Astrocyte (in vitro differentiated cells and primary cell): Measurements from ENCODE around the gene KLF9. TPM values are rescaled to one million over a fixed set of nuclear protein-coding genes. Genes with fewer than 3 reads are reported as not detected.
A peak's percentile ranks its signal among the peaks of the same experiment; 100 is the strongest.

ENCODE experiments used
- DNase-seq: peaks from one replicate; pipeline ENCODE4 v3.0.0-alpha.2; 2010; ENCODE audit warnings: low read depth
- FAIRE-seq: peaks from 2 replicates; lab custom pipeline; 2011; peaks lifted over from hg19 to GRCh38; lab: Jason Lieb, UNC
- H2AFZ ChIP-seq: 2 replicates; pipeline ENCODE4 v1.6.0; 2012; ENCODE audit warnings: low read depth, low read length, inconsistent platforms
- H3K27ac ChIP-seq: 2 replicates; pipeline ENCODE4 v1.5.1; 2011; ENCODE audit warnings: low read depth, low read length, inconsistent platforms
- H3K27me3 ChIP-seq: 2 replicates; pipeline ENCODE4 v1.6.0; 2011; ENCODE audit warnings: low read length, inconsistent platforms; ENCODE audit not compliant: insufficient read depth
- H3K36me3 ChIP-seq: 2 replicates; pipeline ENCODE4 v1.5.1; 2011; ENCODE audit warnings: low read length, inconsistent platforms; ENCODE audit not compliant: insufficient read depth
- H3K4me1 ChIP-seq: 2 replicates; pipeline ENCODE4 v1.5.1; 2011; ENCODE audit warnings: low read length, inconsistent platforms; ENCODE audit not compliant: insufficient read depth
- H3K4me2 ChIP-seq: 2 replicates; pipeline ENCODE4 v1.6.0; 2012; ENCODE audit warnings: low read length, inconsistent platforms
- H3K4me3 ChIP-seq: 2 replicates; pipeline ENCODE4 v1.5.1; 2011; ENCODE audit warnings: low read depth, mild to moderate bottlenecking, low read length, inconsistent platforms; ENCODE audit not compliant: insufficient read depth
- H3K79me2 ChIP-seq: 2 replicates; pipeline ENCODE4 v1.6.0; 2012; ENCODE audit warnings: mild to moderate bottlenecking, low read length, inconsistent platforms; ENCODE audit not compliant: insufficient read depth
- H3K9ac ChIP-seq: 2 replicates; pipeline ENCODE4 v1.6.0; 2012; ENCODE audit warnings: mild to moderate bottlenecking, low read length, inconsistent platforms
- H3K9me3 ChIP-seq: 2 replicates; pipeline ENCODE4 v1.5.1; 2012; ENCODE audit warnings: low read depth, mild to moderate bottlenecking, low read length, inconsistent platforms; ENCODE audit not compliant: insufficient read depth
- H4K20me1 ChIP-seq: 2 replicates; pipeline ENCODE4 v1.6.0; 2012; ENCODE audit warnings: low read length, inconsistent platforms; ENCODE audit not compliant: insufficient read depth
- H3K27ac Mint-ChIP-seq: one replicate; pipeline ENCODE4 v1.8.0; 2021; ENCODE audit warnings: mild to moderate bottlenecking, mixed read lengths; ENCODE audit not compliant: unreplicated experiment
- H3K27me3 Mint-ChIP-seq: one replicate; pipeline ENCODE4 v1.8.0; 2021; ENCODE audit warnings: low read depth, mixed read lengths; ENCODE audit not compliant: unreplicated experiment
- H3K36me3 Mint-ChIP-seq: one replicate; pipeline ENCODE4 v1.8.0; 2021; ENCODE audit warnings: low read depth, mixed read lengths; ENCODE audit not compliant: unreplicated experiment
- H3K4me1 Mint-ChIP-seq: one replicate; pipeline ENCODE4 v1.8.0; 2021; ENCODE audit warnings: low read depth, mixed read lengths; ENCODE audit not compliant: unreplicated experiment
- H3K4me3 Mint-ChIP-seq: one replicate; pipeline ENCODE4 v1.8.0; 2021; ENCODE audit warnings: mild to moderate bottlenecking, moderate library complexity, mixed read lengths; ENCODE audit not compliant: unreplicated experiment
- H3K9me3 Mint-ChIP-seq: one replicate; pipeline ENCODE4 v1.8.0; 2021; ENCODE audit warnings: mild to moderate bottlenecking, mixed read lengths; ENCODE audit not compliant: unreplicated experiment
- CTCF ChIP-seq: IDR thresholded peaks from 2 replicates; pipeline ENCODE4 v1.5.1; 2011; ENCODE audit warnings: low read depth, mild to moderate bottlenecking, inconsistent platforms, low read length, moderate library complexity; ENCODE audit not compliant: insufficient read depth
- EZH2 ChIP-seq: IDR thresholded peaks from 2 replicates; pipeline ENCODE4 v1.6.1; 2012; ENCODE audit warnings: mild to moderate bottlenecking, low read length, inconsistent platforms; ENCODE audit not compliant: insufficient read depth
- total RNA-seq: library from RNA; stranded (reverse); gene quantifications from 2 replicates; pipeline ENCODE4 v1.2.1, GENCODE V29; 2021

Gene KLF9
- total RNA-seq, 1 donor from 2014 or later: 4.9 TPM

- no peak overlapping the region for H3K27ac ChIP-seq
- H3K9me3 ChIP-seq: no peaks in the 10 kb centered on the region
- H3K9me3 Mint-ChIP-seq: peaks cover 5% of the 10 kb centered on the region
- H3K36me3 ChIP-seq: no peaks in the 10 kb centered on the region
- no peak overlapping the region for H3K27ac Mint-ChIP-seq
- DNase-seq (no peak), FAIRE-seq (no peak)
- no peak overlapping the region for H2AFZ ChIP-seq
- H3K4me3 Mint-ChIP-seq: no peak overlapping the region
- no peaks in the 10 kb centered on the region for H3K27me3 Mint-ChIP-seq
- no peaks in the 10 kb centered on the region for H3K79me2 ChIP-seq
- no peak overlapping the region for H3K4me3 ChIP-seq
- no peaks in the 10 kb centered on the region for H3K4me1 Mint-ChIP-seq
- no peaks in the 10 kb centered on the region for H4K20me1 ChIP-seq
- H3K4me2 ChIP-seq: no peak overlapping the region
- no peak overlapping the region for H3K9ac ChIP-seq
- peaks cover 12% of the 10 kb centered on the region for H3K36me3 Mint-ChIP-seq
- H3K4me1 ChIP-seq: no peaks in the 10 kb centered on the region
- H3K27me3 ChIP-seq: no peaks in the 10 kb centered on the region
- TF ChIP-seq EZH2: no peak
Observed at GRCh38 chr9:70367305-70367930, 47.0 kb downstream of the KLF9 start.

DNA sequence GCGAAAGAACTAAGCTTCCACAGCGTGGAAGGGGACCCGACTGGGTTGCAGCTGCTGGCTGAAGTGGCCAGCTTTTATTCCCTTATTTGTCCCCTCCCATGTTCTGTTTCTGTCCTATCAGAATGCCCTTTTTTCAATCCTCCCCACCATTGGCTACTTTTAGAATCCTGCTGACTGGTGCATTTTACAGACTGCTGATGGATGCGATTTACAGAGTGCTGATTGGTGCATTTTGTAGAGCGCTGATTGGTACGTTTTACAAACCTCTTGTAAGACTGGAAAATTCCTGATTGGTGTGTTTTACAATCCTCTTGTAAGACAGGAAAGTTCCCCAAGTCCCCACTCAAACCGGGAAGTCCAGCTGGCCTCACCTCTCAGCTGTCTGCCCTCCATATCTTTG, 50.7 kb downstream of the KLF9 start:
- Mint-ChIP-seq H3K36me3 (peaks cover 12% of the 10 kb centered on the region), H3K9me3 (peaks cover 5% of the 10 kb centered on the region), H3K4me1 (no peaks in the 10 kb centered on the region), H3K4me3 (no peak overlapping the region), H3K27me3 (no peaks in the 10 kb centered on the region), H3K27ac (no peak overlapping the region)
- TF ChIP-seq CTCF (no peak), EZH2 (no peak)
- Histone ChIP-seq H3K4me1 (no peaks in the 10 kb centered on the region), H3K4me3 (no peak overlapping the region), H3K79me2 (no peaks in the 10 kb centered on the region), H3K27ac (no peak overlapping the region), H3K36me3 (no peaks in the 10 kb centered on the region), H3K27me3 (no peaks in the 10 kb centered on the region), H2AFZ (no peak overlapping the region), H4K20me1 (no peaks in the 10 kb centered on the region), H3K9me3 (no peaks in the 10 kb centered on the region), H3K4me2 (no peak overlapping the region), H3K9ac (no peak overlapping the region)
- FAIRE-seq (no peak), DNase-seq (no peak)

- Mint-ChIP-seq H3K4me1 (no peaks in the 10 kb centered on the region), H3K27me3 (no peaks in the 10 kb centered on the region)
Observed at GRCh38 chr9:70362952-70363351, 51.5 kb downstream of the KLF9 start.

More at GRCh38 chr9:70362952-70363351, 51.5 kb downstream of the KLF9 start:
- DNase-seq (no peak), FAIRE-seq (peak; percentile 45)
- Mint-ChIP-seq H3K36me3 (peaks cover 12% of the 10 kb centered on the region), H3K9me3 (peaks cover 5% of the 10 kb centered on the region), H3K4me3 (no peak overlapping the region), H3K27ac (no peak overlapping the region)
- H2AFZ ChIP-seq: no peak overlapping the region
- no peak overlapping the region for H3K9ac ChIP-seq
- H3K4me2 ChIP-seq: no peak overlapping the region
- H3K79me2 ChIP-seq: no peaks in the 10 kb centered on the region
- H3K9me3 ChIP-seq: no peaks in the 10 kb centered on the region
- no peaks in the 10 kb centered on the region for H3K4me1 ChIP-seq
- no peak overlapping the region for H3K4me3 ChIP-seq
- H3K27ac ChIP-seq: no peak overlapping the region
- H3K27me3 ChIP-seq: no peaks in the 10 kb centered on the region
- peaks cover 3% of the 10 kb centered on the region for H3K36me3 ChIP-seq
- no peaks in the 10 kb centered on the region for H4K20me1 ChIP-seq
- TF ChIP-seq CTCF (no peak), EZH2 (no peak)
